Progenitor cell of endocrine pancreas (in vitro differentiated cells): ENCODE data around the gene RHBG. TPM values are rescaled to one million over a fixed set of nuclear protein-coding genes. Genes with fewer than 3 reads are reported as not detected.

Experiments used
- DNase-seq: peaks from one replicate; pipeline ENCODE4 v3.0.0; 2021; ENCODE audit warnings: low spot score; ENCODE audit not compliant: unreplicated experiment
- H3K27ac Mint-ChIP-seq: 2 replicates; pipeline ENCODE4 v1.8.0; 2021; ENCODE audit warnings: mild to moderate bottlenecking, moderate library complexity, mixed read lengths
- H3K27me3 Mint-ChIP-seq: 2 replicates; pipeline ENCODE4 v1.8.0; 2021; ENCODE audit warnings: mixed read lengths
- H3K36me3 Mint-ChIP-seq: 2 replicates; pipeline ENCODE4 v1.8.0; 2022; ENCODE audit warnings: mixed read lengths; ENCODE audit not compliant: insufficient read depth
- H3K4me1 Mint-ChIP-seq: 2 replicates; pipeline ENCODE4 v1.8.0; 2021; ENCODE audit warnings: low read depth, mixed read lengths
- H3K4me3 Mint-ChIP-seq: 2 replicates; pipeline ENCODE4 v1.8.0; 2021; ENCODE audit warnings: low read depth, mild to moderate bottlenecking, moderate library complexity, mixed read lengths
- H3K9me3 Mint-ChIP-seq: 2 replicates; pipeline ENCODE4 v1.8.0; 2021; ENCODE audit warnings: low read depth, mixed read lengths
- CTCF ChIP-seq: fragments of 200-600 bp; sonication (generic); IDR thresholded peaks from one replicate; pipeline ENCODE4 v1.5.0; 2021; ENCODE audit warnings: antibody characterized with exemption, mild to moderate bottlenecking; ENCODE audit not compliant: unreplicated experiment
- total RNA-seq: library from RNA; stranded (reverse); gene quantifications from 2 replicates; pipeline ENCODE4 v1.2.1, GENCODE V29; 2021

RHBG gene
- total RNA-seq, 1 donor from 2014 or later, result 0.36 TPM

GRCh38 chr1:156384658-156385057 is 15.6 kb downstream of the RHBG start:
- Mint-ChIP-seq H3K9me3 (no peaks in the 10 kb centered on the region), H3K36me3 (no peaks in the 10 kb centered on the region)

GRCh38 chr1:156385534-156386031 is 16.6 kb downstream of the RHBG start:
- TF ChIP-seq CTCF, result peak; percentile 89
- Mint-ChIP-seq H3K4me3 (no peak overlapping the region), H3K9me3 (no peaks in the 10 kb centered on the region), H3K36me3 (no peaks in the 10 kb centered on the region), H3K27me3 (peaks cover 65% of the 10 kb centered on the region), H3K27ac (no peak overlapping the region), H3K4me1 (no peaks in the 10 kb centered on the region)
- DNase-seq, result peak; percentile 71

More at GRCh38 chr1:156384658-156385057, 15.6 kb downstream of the RHBG start:
- TF ChIP-seq CTCF, result no peak
- Mint-ChIP-seq H3K27ac (no peak overlapping the region), H3K27me3 (peaks cover 56% of the 10 kb centered on the region), H3K4me3 (no peak overlapping the region), H3K4me1 (no peaks in the 10 kb centered on the region)
- no peak for DNase-seq

GRCh38 chr1:156386134-156386901 is 17.3 kb downstream of the RHBG start:
- no peaks in the 10 kb centered on the region for H3K36me3 Mint-ChIP-seq
- DNase-seq, result no peak
- H3K27me3 Mint-ChIP-seq, result peaks cover 68% of the 10 kb centered on the region
- no peak overlapping the region for H3K27ac Mint-ChIP-seq
- no peaks in the 10 kb centered on the region for H3K9me3 Mint-ChIP-seq
- H3K4me3 Mint-ChIP-seq, result no peak overlapping the region
- no peaks in the 10 kb centered on the region for H3K4me1 Mint-ChIP-seq
- no peak for TF ChIP-seq CTCF

GRCh38 chr1:156386949-156387869 is 18.2 kb downstream of the RHBG start:
- Mint-ChIP-seq H3K4me1 (no peaks in the 10 kb centered on the region), H3K4me3 (peak overlapping the region; percentile 57), H3K27ac (no peak overlapping the region), H3K9me3 (no peaks in the 10 kb centered on the region), H3K27me3 (peaks cover 71% of the 10 kb centered on the region), H3K36me3 (no peaks in the 10 kb centered on the region)
- TF ChIP-seq CTCF, result no peak
- no peak for DNase-seq

GRCh38 chr1:156387870-156388173 is 18.8 kb downstream of the RHBG start:
- H3K4me3 Mint-ChIP-seq, result peak overlapping the region; percentile 57
- H3K9me3 Mint-ChIP-seq, result no peaks in the 10 kb centered on the region
- peaks cover 70% of the 10 kb centered on the region for H3K27me3 Mint-ChIP-seq
- H3K36me3 Mint-ChIP-seq, result no peaks in the 10 kb centered on the region
- no peak for TF ChIP-seq CTCF
- DNase-seq, result no peak
- no peak overlapping the region for H3K27ac Mint-ChIP-seq
- no peaks in the 10 kb centered on the region for H3K4me1 Mint-ChIP-seq
